Coronary artery (tissue), 2 donors: Measurements from ENCODE around the gene MAGEC1.

Source experiments
- DNase-seq: peaks from one replicate; pipeline ENCODE4 v3.0.0-alpha.2; 2017; ENCODE audit warnings: low spot score
- H3K27ac ChIP-seq, 2 donors: fragments of 200-600 bp; sonication (generic); one replicate each; pipeline ENCODE4 v1.5.1; 2016 to 2019
- H3K4me3 ChIP-seq: fragments of 200-600 bp; sonication (generic); 2 replicates; pipeline ENCODE4 v1.5.1; 2016; ENCODE audit warnings: mild to moderate bottlenecking, moderate library complexity
- TF ChIP-seq, protein P1 (sequence below): fragments of 200-600 bp; sonication (generic); IDR thresholded peaks from one replicate; pipeline ENCODE4 v1.5.1; 2019; ENCODE audit warnings: antibody characterized with exemption

MAGEC1 gene

DNA sequence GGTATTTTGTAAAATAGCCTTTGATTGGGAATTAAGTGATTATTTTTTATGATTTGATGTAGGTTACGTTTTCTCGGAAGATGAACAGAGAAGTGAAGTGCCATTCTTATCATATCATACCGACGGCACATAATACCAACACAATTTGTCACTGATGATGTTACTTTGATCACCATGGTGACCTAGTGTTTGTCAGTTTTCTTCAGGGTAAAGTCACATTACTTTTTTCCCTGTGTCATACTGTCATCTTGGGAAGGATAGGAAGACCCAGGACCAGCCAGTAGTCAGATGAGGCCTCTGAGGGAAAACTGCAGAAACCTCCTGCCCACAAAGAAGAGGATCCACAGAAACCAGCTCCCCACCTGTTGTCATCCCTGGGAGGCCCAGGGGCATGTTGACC, 1.3 kb upstream of the MAGEC1 start:
- Histone ChIP-seq H3K4me3 (no peak overlapping the region), H3K27ac (no peak overlapping the region)
- TF ChIP-seq, protein P1, sequence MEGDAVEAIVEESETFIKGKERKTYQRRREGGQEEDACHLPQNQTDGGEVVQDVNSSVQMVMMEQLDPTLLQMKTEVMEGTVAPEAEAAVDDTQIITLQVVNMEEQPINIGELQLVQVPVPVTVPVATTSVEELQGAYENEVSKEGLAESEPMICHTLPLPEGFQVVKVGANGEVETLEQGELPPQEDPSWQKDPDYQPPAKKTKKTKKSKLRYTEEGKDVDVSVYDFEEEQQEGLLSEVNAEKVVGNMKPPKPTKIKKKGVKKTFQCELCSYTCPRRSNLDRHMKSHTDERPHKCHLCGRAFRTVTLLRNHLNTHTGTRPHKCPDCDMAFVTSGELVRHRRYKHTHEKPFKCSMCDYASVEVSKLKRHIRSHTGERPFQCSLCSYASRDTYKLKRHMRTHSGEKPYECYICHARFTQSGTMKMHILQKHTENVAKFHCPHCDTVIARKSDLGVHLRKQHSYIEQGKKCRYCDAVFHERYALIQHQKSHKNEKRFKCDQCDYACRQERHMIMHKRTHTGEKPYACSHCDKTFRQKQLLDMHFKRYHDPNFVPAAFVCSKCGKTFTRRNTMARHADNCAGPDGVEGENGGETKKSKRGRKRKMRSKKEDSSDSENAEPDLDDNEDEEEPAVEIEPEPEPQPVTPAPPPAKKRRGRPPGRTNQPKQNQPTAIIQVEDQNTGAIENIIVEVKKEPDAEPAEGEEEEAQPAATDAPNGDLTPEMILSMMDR: no peak
- no peak for DNase-seq

DNA sequence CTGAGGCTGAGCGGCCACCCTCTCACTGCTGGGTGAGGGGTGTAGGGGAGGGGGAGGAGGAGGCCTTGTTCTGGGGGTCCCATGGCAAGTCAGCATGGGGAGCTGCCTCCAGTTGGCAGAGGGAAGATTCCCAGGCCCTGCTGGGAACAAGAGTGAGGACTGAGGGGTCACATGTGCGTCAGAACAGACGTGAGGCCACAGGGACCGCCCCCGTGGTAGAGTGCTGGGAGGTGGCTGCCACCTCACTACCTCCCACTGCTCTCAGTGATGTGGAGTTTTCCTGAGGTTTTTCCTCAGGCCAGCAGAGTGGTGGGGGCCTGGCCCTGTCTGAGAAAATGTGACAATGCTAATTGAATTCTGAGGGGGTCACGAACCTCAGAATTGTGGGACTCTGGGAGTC, 568 bp downstream of the MAGEC1 start:
- H3K27ac ChIP-seq: no peak overlapping the region
- TF ChIP-seq, protein P1: no peak
- DNase-seq: no peak
- H3K4me3 ChIP-seq: no peak overlapping the region

DNA sequence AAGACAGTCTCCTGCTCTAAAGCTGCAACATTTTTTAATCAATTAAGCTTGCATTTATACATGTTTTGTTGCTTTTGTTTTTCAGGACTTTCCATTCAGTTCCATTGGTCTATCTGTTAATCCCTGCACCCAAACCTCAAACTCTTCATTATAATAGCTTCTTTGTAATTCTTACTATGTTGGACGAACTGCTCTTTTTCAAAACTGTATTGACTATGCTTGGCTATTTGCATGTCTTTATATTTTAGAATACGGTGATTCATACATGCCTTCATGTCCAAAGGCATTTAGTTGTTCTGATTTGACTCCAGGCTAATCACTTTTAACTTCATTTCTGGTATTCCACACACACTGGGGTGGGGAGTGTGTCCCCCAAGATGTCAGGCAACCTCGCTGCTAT, 14.1 kb downstream of the MAGEC1 start:
- H3K4me3 ChIP-seq: no peak overlapping the region
- H3K27ac ChIP-seq: no peak overlapping the region
- TF ChIP-seq, protein P1: no peak
- DNase-seq: no peak

DNA sequence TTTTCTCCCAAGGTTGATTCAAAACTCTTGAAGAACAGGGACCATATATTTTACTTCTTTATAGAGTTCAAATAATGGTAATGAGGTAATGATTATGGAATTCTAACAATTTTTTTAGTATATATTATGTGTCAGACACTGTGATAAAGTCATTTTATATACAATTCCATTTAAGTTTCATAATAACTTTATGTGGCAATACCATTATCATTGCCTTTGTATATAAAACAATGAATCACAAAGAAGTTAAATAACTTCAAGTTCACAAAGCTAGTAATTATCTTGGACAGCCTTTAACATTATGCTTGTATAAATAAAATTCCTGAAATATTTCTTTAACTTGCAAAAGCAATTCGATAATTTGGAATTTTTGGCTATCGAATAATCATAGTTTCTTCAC, 20.6 kb downstream of the MAGEC1 start:
- DNase-seq: no peak
- TF ChIP-seq, protein P1: no peak
- H3K4me3 ChIP-seq: no peak overlapping the region
- H3K27ac ChIP-seq: no peak overlapping the region

DNA sequence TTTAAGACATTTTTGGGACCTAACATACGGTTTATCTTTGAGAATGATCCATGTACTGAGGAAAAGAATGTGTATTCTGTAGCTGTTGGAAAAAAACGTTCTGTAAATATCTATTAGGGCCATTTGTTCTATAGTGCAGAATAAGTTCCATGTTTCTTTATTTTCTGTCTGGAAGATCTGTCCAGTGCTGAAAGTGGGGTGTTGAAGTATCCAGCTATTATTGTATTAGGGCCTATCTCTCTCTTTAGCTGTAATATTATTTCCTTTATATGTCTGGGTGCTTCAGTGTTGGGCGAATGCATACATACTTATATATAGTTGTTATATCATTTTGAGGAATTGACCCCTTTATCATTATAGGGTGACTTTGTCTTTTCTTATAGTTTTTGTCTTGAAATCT, 24.7 kb downstream of the MAGEC1 start:
- TF ChIP-seq, protein P1: no peak
- Histone ChIP-seq H3K27ac (no peak overlapping the region), H3K4me3 (no peak overlapping the region)
- DNase-seq: no peak

DNA sequence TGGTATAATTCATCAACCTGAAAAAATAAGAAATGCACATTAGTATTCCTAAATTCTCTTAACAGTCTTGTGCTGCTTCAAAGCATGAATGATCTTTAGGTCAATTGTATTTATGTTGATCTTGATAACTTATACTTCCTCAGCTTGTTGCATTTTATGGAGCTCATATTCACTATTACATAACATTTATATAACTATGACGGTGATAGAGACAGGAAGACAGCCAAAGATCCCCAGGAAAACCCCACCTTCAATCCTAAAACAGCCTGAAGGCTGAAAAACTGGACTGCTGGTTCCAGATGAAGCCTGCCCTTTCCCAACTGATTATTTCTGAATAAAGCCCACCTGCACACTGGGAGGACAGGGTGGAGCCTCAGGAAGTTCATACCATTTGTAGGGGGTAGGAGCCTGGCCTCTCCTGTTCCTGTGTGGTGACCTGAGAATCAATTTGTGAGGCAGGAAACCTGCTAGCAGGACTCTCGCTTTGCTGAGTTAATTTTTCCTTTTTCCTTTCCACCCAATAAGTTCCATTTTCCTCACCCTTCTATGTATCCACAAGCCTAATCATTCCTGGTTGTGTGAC, 30.5 kb downstream of the MAGEC1 start:
- TF ChIP-seq, protein P1: no peak
- Histone ChIP-seq H3K4me3 (no peak overlapping the region), H3K27ac (no peak overlapping the region)
- DNase-seq: no peak

DNA sequence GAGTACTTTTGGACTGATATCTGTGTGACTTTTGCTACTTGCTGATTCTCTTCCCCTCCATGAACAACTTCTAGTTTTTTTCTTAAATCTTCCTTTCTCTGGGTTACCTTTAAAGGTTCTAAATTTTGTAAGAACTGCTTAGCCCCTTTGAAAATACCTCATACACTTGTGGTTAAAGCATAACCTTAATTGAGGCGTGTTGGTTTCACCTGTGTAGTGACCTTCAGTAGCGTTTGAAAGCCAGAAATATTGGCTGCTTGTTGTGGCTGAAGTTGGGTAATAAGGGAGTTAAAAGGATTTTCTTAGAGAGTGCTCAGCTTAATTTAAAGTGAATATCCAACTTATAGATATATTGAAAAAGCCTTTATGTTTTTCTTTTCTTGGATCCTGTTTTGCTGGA, 32.0 kb downstream of the MAGEC1 start:
- Histone ChIP-seq H3K4me3 (no peak overlapping the region), H3K27ac (no peak overlapping the region)
- no peak for DNase-seq
- TF ChIP-seq, protein P1: no peak
